ENCODE results near the gene RTL5. TPM values are rescaled to one million over a fixed set of nuclear protein-coding genes. Genes with fewer than 3 reads are reported as not detected.

RTL5 gene
- total and polyA plus RNA-seq, 10 of the 15 experiments (the other 5 are each of a cell fraction or from before 2014, with no cell fraction given): under 0.01 to 0.10 (median 0.03) TPM; not detected in 5

- TF ChIP-seq ZBTB40 (IDR thresholded peaks at IDR 0.05; ENCODE audit: borderline replicate concordance) (no peak), RAD51 (IDR thresholded peaks at IDR 0.05) (no peak), SMARCA5 (IDR thresholded peaks at IDR 0.05) (no peak), POU2F2 (IDR thresholded peaks at IDR 0.05; ENCODE audit: borderline replicate concordance, low read depth, low read length) (no peak), SRF (IDR thresholded peaks at IDR 0.05; ENCODE audit: low read depth in 2 of 2, low read length in 2 of 2) (no peak), MLLT1 (IDR thresholded peaks at IDR 0.05) (no peak), JUNB (IDR thresholded peaks at IDR 0.05) (no peak)
These were observed 29.6 kb downstream of the RTL5 start (continued) for GRCh38 chrX:72102126-72102525.

- H3K4me2 ChIP-seq (ENCODE audit: control insufficient read depth, insufficient read depth): peak overlapping the region; percentile 59; the same call in 1 of the 2 replicates
- in situ Hi-C loops (cut with MboI) (no loop called here), intact Hi-C loops (cut with micrococcal nuclease; ENCODE audit: unreplicated experiment) (loop anchor here (2.0 to 10.0 kb wide), 2 partner anchors 23 to 587 kb away; no protein-coding TSS in a partner anchor)
- no peak overlapping the region for H3K27ac ChIP-seq (ENCODE audit: control insufficient read depth, insufficient read depth)
- RAD21 ChIA-PET (ENCODE audit: unreplicated experiment): interaction anchor here (1.2 kb wide), 1 partner anchor 25 kb away, joined by 6 read pairs; no protein-coding TSS in a partner anchor
- TF ChIP-seq HDAC6 (IDR thresholded peaks at IDR 0.05; ENCODE audit: unreplicated experiment): no peak
- no peak for TF ChIP-seq TAF1 (IDR thresholded peaks at IDR 0.05; ENCODE audit: borderline replicate concordance, low read depth, low read length)
- TF ChIP-seq E4F1 (IDR thresholded peaks at IDR 0.05; ENCODE audit: borderline replicate concordance, partially characterized antibody): no peak
- TF ChIP-seq POLR2A (IDR thresholded peaks at IDR 0.05; ENCODE audit: low read depth, low read length): no peak
- no peak overlapping the region for H3K4me3 ChIP-seq
- ATAC-seq (no peak), DNase-seq (ENCODE audit: low read depth, low spot score) (no peak), FAIRE-seq (no peak)
- H3K9me3 ChIP-seq (replicated peaks; ENCODE audit: control insufficient read depth, insufficient read depth, low read length): no peaks in the 10 kb centered on the region
- H3K27me3 ChIP-seq (replicated peaks in 1 of 2; ENCODE audit: control insufficient read depth in 2 of 2, insufficient read depth in 2 of 2, low read length in 1 of 2): no peaks in the 10 kb centered on the region
- no peak overlapping the region for H2AFZ ChIP-seq (ENCODE audit: control insufficient read depth, low read depth, low read length)
- no TSS peak for BruUV-seq (replicated peaks)
- CTCF ChIA-PET: interaction anchor here (1.5 kb wide), 1 partner anchor 81 kb away, joined by 5 read pairs; no protein-coding TSS in a partner anchor
- 27% methylated on average over 4 of the region's 4 CpGs for WGBS (ENCODE audit: insufficient coverage, insufficient replicate concordance, low lambda C conversion rate, missing lambda C conversion rate)
- no peak overlapping the region for H3K9ac ChIP-seq (ENCODE audit: control insufficient read depth, insufficient read depth, low read length)
- SMC1A ChIA-PET (ENCODE audit: uncharacterized antibody, unreplicated experiment): no interaction called here
- no peaks in the 10 kb centered on the region for H3K36me3 ChIP-seq (ENCODE audit: control insufficient read depth in 2 of 2, insufficient read depth in 2 of 2, low read length in 1 of 2)
- H3K4me1 ChIP-seq (ENCODE audit: control insufficient read depth, insufficient read depth, low read length): peaks cover 25% of the 10 kb centered on the region
- no peaks in the 10 kb centered on the region for H4K20me1 ChIP-seq (ENCODE audit: control insufficient read depth, insufficient read depth)
- POLR2A ChIA-PET: interaction anchor here (1.0 kb wide), 1 partner anchor 84 kb away, joined by 3 read pairs; no protein-coding TSS in a partner anchor
- no peaks in the 10 kb centered on the region for H3K79me2 ChIP-seq (ENCODE audit: control insufficient read depth, insufficient read depth, low read length)
These were observed 30.1 kb downstream of the RTL5 start for GRCh38 chrX:72101597-72102037.

All from GM12878 (cell line).